Activated naive CD4-positive, alpha-beta T cell treated with Interleukin-2 at 50 U/mL for 16 hours (primary cell): Measurements from ENCODE around the gene FGFRL1.
A peak's percentile ranks its signal among the peaks of the same experiment; 100 is the strongest.

Source experiments
- DNase-seq: peaks from one replicate; pipeline ENCODE4 v3.0.0-alpha.2; 2020

The FGFRL1 gene

GRCh38 chr4:1011022-1011665, at the start of gene FGFRL1:
Gene FGFRL1, plus strand, starts transcription at chr4:1011626. Its CDS starts 860 bp downstream, at chr4:1012486.
- DNase-seq, result peak; percentile 91

- DNase-seq, result no peak
Measured at GRCh38 chr4:962231-963208, 48.9 kb upstream of the FGFRL1 start.

GRCh38 chr4:963276-964225, 47.9 kb upstream of the FGFRL1 start:
- DNase-seq, result no peak

- no peak for DNase-seq
Measured at GRCh38 chr4:964346-965025, 46.9 kb upstream of the FGFRL1 start.

GRCh38 chr4:965048-965765, 46.2 kb upstream of the FGFRL1 start:
- DNase-seq, result no peak

- DNase-seq, result no peak
Measured at GRCh38 chr4:965766-966134, 45.7 kb upstream of the FGFRL1 start.

GRCh38 chr4:966266-967112, 44.9 kb upstream of the FGFRL1 start:
- no peak for DNase-seq

GRCh38 chr4:967113-968104, 44.0 kb upstream of the FGFRL1 start:
- DNase-seq, result no peak

GRCh38 chr4:968221-968620, 43.2 kb upstream of the FGFRL1 start:
- no peak for DNase-seq

GRCh38 chr4:968621-969394, 42.6 kb upstream of the FGFRL1 start:
- no peak for DNase-seq

- no peak for DNase-seq
Measured at GRCh38 chr4:970046-970745, 41.2 kb upstream of the FGFRL1 start.

- no peak for DNase-seq
Measured at GRCh38 chr4:970854-971520, 40.4 kb upstream of the FGFRL1 start.

GRCh38 chr4:971666-972500, 39.5 kb upstream of the FGFRL1 start:
- no peak for DNase-seq

GRCh38 chr4:972651-973424, 38.6 kb upstream of the FGFRL1 start:
- peak; percentile 68 for DNase-seq
